ENCODE data around the gene MKKS. TPM values are rescaled to one million over a fixed set of nuclear protein-coding genes. Genes with fewer than 3 reads are reported as not detected.

Gene MKKS
- total RNA-seq, 1 donor from 2014 or later = 11.8 TPM

- H3K4me3 Mint-ChIP-seq = no peak overlapping the region
- H3K27ac Mint-ChIP-seq = peak overlapping the region; percentile 86
- TF ChIP-seq, protein P1, sequence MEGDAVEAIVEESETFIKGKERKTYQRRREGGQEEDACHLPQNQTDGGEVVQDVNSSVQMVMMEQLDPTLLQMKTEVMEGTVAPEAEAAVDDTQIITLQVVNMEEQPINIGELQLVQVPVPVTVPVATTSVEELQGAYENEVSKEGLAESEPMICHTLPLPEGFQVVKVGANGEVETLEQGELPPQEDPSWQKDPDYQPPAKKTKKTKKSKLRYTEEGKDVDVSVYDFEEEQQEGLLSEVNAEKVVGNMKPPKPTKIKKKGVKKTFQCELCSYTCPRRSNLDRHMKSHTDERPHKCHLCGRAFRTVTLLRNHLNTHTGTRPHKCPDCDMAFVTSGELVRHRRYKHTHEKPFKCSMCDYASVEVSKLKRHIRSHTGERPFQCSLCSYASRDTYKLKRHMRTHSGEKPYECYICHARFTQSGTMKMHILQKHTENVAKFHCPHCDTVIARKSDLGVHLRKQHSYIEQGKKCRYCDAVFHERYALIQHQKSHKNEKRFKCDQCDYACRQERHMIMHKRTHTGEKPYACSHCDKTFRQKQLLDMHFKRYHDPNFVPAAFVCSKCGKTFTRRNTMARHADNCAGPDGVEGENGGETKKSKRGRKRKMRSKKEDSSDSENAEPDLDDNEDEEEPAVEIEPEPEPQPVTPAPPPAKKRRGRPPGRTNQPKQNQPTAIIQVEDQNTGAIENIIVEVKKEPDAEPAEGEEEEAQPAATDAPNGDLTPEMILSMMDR (IDR thresholded peaks at IDR 0.05; ENCODE audit: unreplicated experiment) = no peak
- no peak for DNase-seq (ENCODE audit: low spot score in 2 of 2, unreplicated experiment in 2 of 2)
- H3K36me3 Mint-ChIP-seq = peaks cover 3% of the 10 kb centered on the region
- H3K9me3 Mint-ChIP-seq = no peaks in the 10 kb centered on the region
- H3K27me3 Mint-ChIP-seq (ENCODE audit: low read depth) = no peaks in the 10 kb centered on the region
- peaks cover 46% of the 10 kb centered on the region for H3K4me1 Mint-ChIP-seq
These were observed 35.0 kb upstream of the MKKS start for GRCh38 chr20:10469056-10469455.

GRCh38 chr20:10468340-10468845 is 34.4 kb upstream of the MKKS start:
- Mint-ChIP-seq H3K9me3 (peaks cover 6% of the 10 kb centered on the region), H3K27me3 (ENCODE audit: low read depth) (no peaks in the 10 kb centered on the region), H3K4me3 (no peak overlapping the region), H3K4me1 (peaks cover 46% of the 10 kb centered on the region), H3K36me3 (peaks cover 9% of the 10 kb centered on the region), H3K27ac (peak overlapping the region; percentile 86)
- TF ChIP-seq, protein P1 (IDR thresholded peaks at IDR 0.05; ENCODE audit: unreplicated experiment) = no peak
- no peak for DNase-seq (ENCODE audit: low spot score in 2 of 2, unreplicated experiment in 2 of 2)

- TF ChIP-seq, protein P1 (IDR thresholded peaks at IDR 0.05; ENCODE audit: unreplicated experiment) = no peak
- Mint-ChIP-seq H3K27me3 (ENCODE audit: low read depth) (no peaks in the 10 kb centered on the region), H3K27ac (peak overlapping the region; percentile 95), H3K4me3 (no peak overlapping the region), H3K4me1 (peaks cover 40% of the 10 kb centered on the region), H3K36me3 (peaks cover 15% of the 10 kb centered on the region), H3K9me3 (peaks cover 11% of the 10 kb centered on the region)
- DNase-seq (ENCODE audit: low spot score in 2 of 2, unreplicated experiment in 2 of 2) = no peak
These were observed 33.8 kb upstream of the MKKS start for GRCh38 chr20:10467681-10468339.

DNA sequence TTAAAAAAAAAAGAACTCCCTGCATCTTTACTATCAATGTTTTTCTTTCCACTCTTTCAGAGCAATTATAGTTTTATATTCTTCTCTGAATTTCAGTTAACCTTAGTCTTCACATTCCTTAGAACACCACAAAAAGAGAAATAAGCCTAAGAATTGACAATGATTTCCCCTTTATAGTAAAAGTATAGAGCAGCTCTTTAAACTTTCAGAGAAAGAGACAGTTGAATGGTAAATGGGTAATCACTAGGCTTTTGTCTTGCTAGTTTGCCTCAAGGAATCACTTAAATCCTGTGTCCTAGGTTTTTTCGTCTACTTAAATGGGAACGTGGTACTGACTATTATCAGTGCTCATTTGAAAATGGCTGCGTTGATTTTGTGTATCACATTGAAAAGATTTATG is 32.8 kb upstream of the MKKS start:
- Mint-ChIP-seq H3K4me3 (no peak overlapping the region), H3K9me3 (peaks cover 15% of the 10 kb centered on the region), H3K36me3 (peaks cover 23% of the 10 kb centered on the region), H3K27me3 (ENCODE audit: low read depth) (no peaks in the 10 kb centered on the region), H3K27ac (peak overlapping the region; percentile 95), H3K4me1 (peaks cover 39% of the 10 kb centered on the region)
- TF ChIP-seq, protein P1 (IDR thresholded peaks at IDR 0.05; ENCODE audit: unreplicated experiment) = no peak
- no peak for DNase-seq (ENCODE audit: low spot score in 2 of 2, unreplicated experiment in 2 of 2)

- Mint-ChIP-seq H3K27ac (peak overlapping the region; percentile 95), H3K9me3 (peaks cover 15% of the 10 kb centered on the region), H3K27me3 (ENCODE audit: low read depth) (no peaks in the 10 kb centered on the region), H3K4me1 (peaks cover 39% of the 10 kb centered on the region), H3K36me3 (peaks cover 23% of the 10 kb centered on the region), H3K4me3 (peak overlapping the region; percentile 22)
- DNase-seq (ENCODE audit: low spot score in 2 of 2, unreplicated experiment in 2 of 2) = no peak
- TF ChIP-seq, protein P1 (IDR thresholded peaks at IDR 0.05; ENCODE audit: unreplicated experiment) = no peak
These were observed 32.3 kb upstream of the MKKS start for GRCh38 chr20:10466325-10466724.
